ENCODE measurements around the gene SPRR2F. TPM values are rescaled to one million over a fixed set of nuclear protein-coding genes. Genes with fewer than 3 reads are reported as not detected.

SPRR2F gene, protein sequence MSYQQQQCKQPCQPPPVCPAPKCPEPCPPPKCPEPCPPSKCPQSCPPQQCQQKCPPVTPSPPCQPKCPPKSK
- not detected in 2 replicates for total RNA-seq (2014; rRNA removed; shearing (Covaris generic))

DNA sequence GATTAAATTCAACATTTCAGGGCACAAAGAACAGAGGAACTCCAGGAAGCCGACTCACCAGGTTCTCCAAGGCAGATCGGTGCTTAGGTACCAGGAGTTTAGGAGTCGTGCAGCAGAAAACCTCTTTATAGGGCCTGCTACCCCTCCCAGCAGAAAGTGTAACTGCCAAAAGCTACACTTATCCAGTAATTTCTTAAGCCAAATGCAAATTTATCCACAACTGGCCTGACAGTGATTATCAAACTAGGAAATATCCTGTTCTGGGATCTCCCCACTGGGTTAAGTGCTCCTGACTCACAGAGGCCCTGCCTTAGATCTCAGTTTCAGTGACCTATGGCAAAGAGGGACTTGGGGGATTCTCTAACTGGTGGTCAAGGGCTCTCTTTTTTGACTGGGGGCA, at the start of gene SPRR2F:
Gene SPRR2F, minus strand, starts transcription at position 101 of the 400 bp plus-strand sequence. CDS start 783 bp downstream, outside the sequence.

DNA sequence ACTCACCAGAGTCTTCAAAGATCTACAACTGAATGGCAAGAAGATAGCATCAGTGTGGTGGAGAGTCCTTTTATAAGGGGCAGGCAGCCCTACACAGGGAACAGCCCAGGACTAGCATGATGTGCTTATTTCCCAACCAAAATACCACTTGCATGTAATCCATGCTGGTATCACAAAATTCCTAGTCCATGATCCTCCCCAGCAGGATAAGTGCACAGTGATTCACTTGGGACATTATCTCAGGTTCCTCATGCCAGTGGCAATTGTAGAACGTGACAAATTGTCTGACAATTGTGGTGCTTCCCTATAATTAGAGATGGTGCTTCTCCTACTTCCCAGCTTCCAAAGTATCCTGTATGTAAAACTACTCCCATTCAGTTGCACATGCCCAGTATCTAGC, 37.5 kb upstream of the SPRR2F start, which contains the start of gene SPRR2G:
Gene SPRR2G, minus strand, starts transcription at position 45 of the 400 bp plus-strand sequence. CDS start 780 bp downstream, outside the sequence.

DNA sequence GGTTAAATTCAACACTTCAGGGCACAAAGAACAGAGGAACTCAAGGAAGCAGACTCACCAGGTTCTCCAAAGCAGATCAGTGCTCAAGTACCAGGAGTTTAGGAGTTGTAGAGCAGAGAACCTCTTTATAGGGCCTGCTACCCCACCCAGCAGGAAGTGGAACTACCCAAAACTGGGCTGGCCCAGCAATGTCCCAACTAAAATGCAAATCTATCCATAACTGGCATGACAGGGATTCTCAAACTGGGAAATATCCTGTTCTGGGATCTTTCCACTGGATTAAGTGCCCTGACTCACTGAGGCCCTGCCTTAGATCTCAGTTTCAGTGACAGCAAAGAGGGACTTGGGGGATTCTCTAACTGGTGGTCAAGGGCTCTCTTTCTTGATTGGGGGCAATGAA, 18.9 kb downstream of the SPRR2F start, which contains the start of gene SPRR2E:
Gene SPRR2E, minus strand, starts transcription at position 101 of the 400 bp plus-strand sequence. CDS start 775 bp downstream, outside the sequence.

DNA sequence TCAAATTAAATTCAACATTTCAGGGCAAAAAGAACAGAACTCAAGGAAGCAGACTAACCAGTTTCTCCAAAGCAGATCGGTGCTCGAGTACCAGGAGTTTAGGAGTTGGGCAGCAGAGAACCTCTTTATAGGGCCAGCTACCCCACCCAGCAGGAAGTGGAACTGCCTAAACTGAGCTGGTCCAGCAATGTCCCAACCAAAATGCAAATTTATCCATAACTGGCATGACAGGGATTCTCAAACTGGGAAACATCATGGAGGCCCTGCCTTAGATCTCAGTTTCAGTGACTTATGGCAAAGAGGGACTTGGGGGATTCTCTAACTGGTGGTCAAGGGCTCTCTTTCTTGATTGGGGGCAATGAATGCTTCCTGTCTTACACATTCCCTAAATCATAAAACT, 41.8 kb downstream of the SPRR2F start, which contains the start of gene SPRR2B:
Gene SPRR2B, minus strand, starts transcription at position 101 of the 400 bp plus-strand sequence. CDS start 772 bp downstream, outside the sequence.

Small RNAs within 50 kb of the gene (small RNA-seq; reads per million reads assigned to genes)
- not detected for gene SPRR2C

Other genes with a start within 250 kb of the SPRR2F start
- not detected in 2 replicates for gene SMCP, start 235.2 kb downstream of the SPRR2F start, total RNA-seq (2014; rRNA removed; shearing (Covaris generic))
- gene IVL, start 205.0 kb downstream of the SPRR2F start, total RNA-seq (2014; rRNA removed; shearing (Covaris generic)), result 0.08 TPM in 1 of 2 replicates, not detected in the other
- gene SPRR5, start 166.3 kb downstream of the SPRR2F start, total RNA-seq (2014; rRNA removed; shearing (Covaris generic)), result not detected in 2 replicates
- gene SPRR4, start 142.9 kb downstream of the SPRR2F start, total RNA-seq (2014; rRNA removed; shearing (Covaris generic)), result not detected in 2 replicates
- gene SPRR1A, start 129.4 kb downstream of the SPRR2F start, total RNA-seq (2014; rRNA removed; shearing (Covaris generic)), result not detected in 2 replicates
- gene SPRR3, start 111.8 kb downstream of the SPRR2F start, total RNA-seq (2014; rRNA removed; shearing (Covaris generic)), result not detected in 2 replicates
- not detected in 2 replicates for gene SPRR1B, start 82.3 kb downstream of the SPRR2F start, total RNA-seq (2014; rRNA removed; shearing (Covaris generic))
- 0.40 and 1.4 TPM in 2 replicates for gene SPRR2D, start 72.4 kb downstream of the SPRR2F start, total RNA-seq (2014; rRNA removed; shearing (Covaris generic))
- gene SPRR2A, start 56.0 kb downstream of the SPRR2F start, total RNA-seq (2014; rRNA removed; shearing (Covaris generic)), result not detected in 2 replicates
- not detected in 2 replicates for gene SPRR2B, start 41.9 kb downstream of the SPRR2F start, total RNA-seq (2014; rRNA removed; shearing (Covaris generic))
- not detected in 2 replicates for gene SPRR2E, start 19.0 kb downstream of the SPRR2F start, total RNA-seq (2014; rRNA removed; shearing (Covaris generic))
- gene SPRR2G, start 37.4 kb upstream of the SPRR2F start, total RNA-seq (2014; rRNA removed; shearing (Covaris generic)), result not detected in 2 replicates
- not detected in 2 replicates for gene LELP1, start 89.9 kb upstream of the SPRR2F start, total RNA-seq (2014; rRNA removed; shearing (Covaris generic))
- gene PRR9, start 104.1 kb upstream of the SPRR2F start, total RNA-seq (2014; rRNA removed; shearing (Covaris generic)), result not detected in 2 replicates
- gene LORICRIN, start 146.2 kb upstream of the SPRR2F start, total RNA-seq (2014; rRNA removed; shearing (Covaris generic)), result not detected in 2 replicates
- gene PGLYRP3, start 199.4 kb upstream of the SPRR2F start, total RNA-seq (2014; rRNA removed; shearing (Covaris generic)), result not detected in 2 replicates
- gene PGLYRP4, start 235.3 kb upstream of the SPRR2F start, total RNA-seq (2014; rRNA removed; shearing (Covaris generic)), result not detected in 2 replicates
- not detected in 2 replicates for gene S100A9, start 244.3 kb upstream of the SPRR2F start, total RNA-seq (2014; rRNA removed; shearing (Covaris generic))

All from A375 (cell line).